SK-N-SH treated with all-trans-retinoic acid at 6 μM for 48 hours (cell line): ENCODE measurements around the gene LUZP1.

Source experiments
- ATAC-seq: fragments of 200-7000 bp; cut with Tn5 transposase; 3 replicates; pipeline ENCODE4 v1.9.1; 2020; ENCODE audit warnings: mild to moderate bottlenecking, moderate library complexity
- ARNTL ChIP-seq: fragments of 450-650 bp; formaldehyde crosslinking; IDR thresholded peaks from 2 replicates; pipeline ENCODE4 v1.5.0; 2020; ENCODE audit warnings: low read depth, mild to moderate bottlenecking, moderate library complexity, borderline replicate concordance
- BACH2 ChIP-seq: fragments of 250-450 bp; sonication (Bioruptor Pico); IDR thresholded peaks from 2 replicates; pipeline ENCODE4 v1.9.0; 2021; ENCODE audit warnings: mild to moderate bottlenecking, borderline replicate concordance
- CSDC2 ChIP-seq: fragments of 250-450 bp; sonication (Bioruptor Pico); IDR thresholded peaks from 2 replicates; pipeline ENCODE4 v1.5.0; 2020; ENCODE audit warnings: mild to moderate bottlenecking, moderate library complexity
- CSRNP3 ChIP-seq: fragments of 250-450 bp; sonication (Bioruptor Pico); IDR thresholded peaks from 2 replicates; pipeline ENCODE4 v1.5.1; 2021; ENCODE audit warnings: mild to moderate bottlenecking, moderate library complexity
- ESRRG ChIP-seq: fragments of 250-450 bp; sonication (Bioruptor Pico); IDR thresholded peaks from 2 replicates; pipeline ENCODE4 v1.6.1; 2021; ENCODE audit warnings: mild to moderate bottlenecking
- ISL1 ChIP-seq: fragments of 250-450 bp; sonication (Bioruptor Pico); IDR thresholded peaks from 2 replicates; pipeline ENCODE4 v2.1.2; 2022; ENCODE audit warnings: mild to moderate bottlenecking, moderate library complexity
- PATZ1 ChIP-seq: fragments of 250-450 bp; sonication (Bioruptor Pico); IDR thresholded peaks from 2 replicates; pipeline ENCODE4 v1.8.0; 2020; ENCODE audit warnings: mild to moderate bottlenecking, moderate library complexity, borderline replicate concordance
- PPARA ChIP-seq: fragments of 250-450 bp; sonication (Bioruptor Pico); IDR thresholded peaks from 2 replicates; pipeline ENCODE4 v1.5.0; 2020; ENCODE audit warnings: mild to moderate bottlenecking, borderline replicate concordance
- RARB ChIP-seq: fragments of 250-450 bp; sonication (Bioruptor Pico); IDR thresholded peaks from 2 replicates; pipeline ENCODE4 v1.8.0; 2021; ENCODE audit warnings: mild to moderate bottlenecking, moderate library complexity
- SNAI2 ChIP-seq: fragments of 250-450 bp; sonication (Bioruptor Pico); IDR thresholded peaks from 2 replicates; pipeline ENCODE4 v1.5.0; 2020; ENCODE audit warnings: mild to moderate bottlenecking, moderate library complexity
- TCF4 ChIP-seq: fragments of 250-450 bp; sonication (Bioruptor Pico); IDR thresholded peaks from 2 replicates; pipeline ENCODE4 v1.8.0; 2021; ENCODE audit warnings: mild to moderate bottlenecking, moderate library complexity, borderline replicate concordance
- TOX ChIP-seq: fragments of 250-450 bp; sonication (Bioruptor Pico); IDR thresholded peaks from 2 replicates; pipeline ENCODE4 v1.8.0; 2021; ENCODE audit warnings: mild to moderate bottlenecking, moderate library complexity, borderline replicate concordance
- ZC3H10 ChIP-seq: fragments of 250-450 bp; sonication (Bioruptor Pico); IDR thresholded peaks from 2 replicates; pipeline ENCODE4 v1.5.1; 2021; ENCODE audit warnings: mild to moderate bottlenecking, moderate library complexity
- ZFP3 ChIP-seq: fragments of 250-450 bp; sonication (Bioruptor Pico); IDR thresholded peaks from 2 replicates; pipeline ENCODE4 v1.5.0; 2020; ENCODE audit warnings: mild to moderate bottlenecking, moderate library complexity
- ZNF70 ChIP-seq: fragments of 450-650 bp; formaldehyde crosslinking; IDR thresholded peaks from 2 replicates; pipeline ENCODE4 v1.5.0; 2020; ENCODE audit warnings: mild to moderate bottlenecking, moderate library complexity
- ZNF8 ChIP-seq: fragments of 450-650 bp; formaldehyde crosslinking; IDR thresholded peaks from 2 replicates; pipeline ENCODE4 v1.5.0; 2020; ENCODE audit warnings: mild to moderate bottlenecking, moderate library complexity
- TF ChIP-seq, protein P1 (sequence below): fragments of 250-450 bp; sonication (Bioruptor Pico); IDR thresholded peaks from 2 replicates; pipeline ENCODE4 v1.5.1; 2020; ENCODE audit warnings: low read depth, mild to moderate bottlenecking, moderate library complexity
- TF ChIP-seq, protein P2 (sequence below): fragments of 250-450 bp; sonication (Bioruptor Pico); IDR thresholded peaks from 2 replicates; pipeline ENCODE4 v1.5.0; 2020; ENCODE audit warnings: mild to moderate bottlenecking, moderate library complexity

LUZP1 gene

DNA sequence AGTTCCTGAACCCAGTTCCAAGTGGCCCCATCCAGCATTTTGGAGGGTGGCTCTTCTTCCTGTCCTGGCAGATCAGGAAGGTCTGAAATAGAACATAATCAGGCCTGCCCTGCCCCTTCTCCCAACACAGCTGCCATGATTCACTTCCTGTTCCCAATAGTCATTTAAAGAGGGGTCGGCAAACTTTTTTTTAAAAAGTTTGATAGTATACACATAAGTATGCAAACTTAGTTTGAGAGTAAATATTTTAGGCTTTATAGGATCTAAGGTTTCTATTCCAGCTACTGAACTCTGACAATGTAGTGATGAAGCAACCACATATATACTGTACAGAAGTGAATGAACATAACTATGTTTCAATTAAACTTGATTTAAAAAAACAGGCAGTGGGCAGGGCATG lies 66.4 kb downstream of the LUZP1 start:
- peak; percentile 53 for ATAC-seq
- no peak for TF ChIP-seq ISL1 (CRISPR knock-in tag)
- no peak for TF ChIP-seq PATZ1 (CRISPR knock-in tag)
- no peak for TF ChIP-seq ZC3H10 (CRISPR knock-in tag)
- no peak for TF ChIP-seq BACH2 (CRISPR knock-in tag)
- TF ChIP-seq ESRRG = no peak
- TF ChIP-seq TCF4 (CRISPR knock-in tag) = no peak
- TF ChIP-seq TOX (CRISPR knock-in tag) = no peak
- TF ChIP-seq PPARA (CRISPR knock-in tag) = no peak
- no peak for TF ChIP-seq CSDC2 (CRISPR knock-in tag)

DNA sequence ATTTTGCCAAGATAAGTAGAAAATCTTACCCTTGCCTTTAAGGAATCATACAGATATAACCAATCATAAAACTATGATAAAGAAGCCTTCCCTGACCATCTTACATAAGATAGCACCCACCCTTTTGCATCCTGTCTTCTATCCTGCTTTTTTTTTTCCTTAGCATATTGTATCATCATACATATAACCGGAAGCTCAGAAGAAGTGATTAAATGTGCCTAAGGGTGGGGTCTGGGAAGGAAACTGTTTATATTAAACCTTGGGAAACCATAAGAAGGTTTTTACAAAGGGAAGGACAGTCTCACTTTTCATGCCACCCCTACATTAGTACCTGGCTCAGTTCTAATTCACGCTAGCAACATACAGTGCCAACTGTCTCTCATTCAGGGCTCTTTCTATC lies 66.8 kb downstream of the LUZP1 start:
- TF ChIP-seq ARNTL (CRISPR knock-in tag) = no peak
- TF ChIP-seq, protein P1, sequence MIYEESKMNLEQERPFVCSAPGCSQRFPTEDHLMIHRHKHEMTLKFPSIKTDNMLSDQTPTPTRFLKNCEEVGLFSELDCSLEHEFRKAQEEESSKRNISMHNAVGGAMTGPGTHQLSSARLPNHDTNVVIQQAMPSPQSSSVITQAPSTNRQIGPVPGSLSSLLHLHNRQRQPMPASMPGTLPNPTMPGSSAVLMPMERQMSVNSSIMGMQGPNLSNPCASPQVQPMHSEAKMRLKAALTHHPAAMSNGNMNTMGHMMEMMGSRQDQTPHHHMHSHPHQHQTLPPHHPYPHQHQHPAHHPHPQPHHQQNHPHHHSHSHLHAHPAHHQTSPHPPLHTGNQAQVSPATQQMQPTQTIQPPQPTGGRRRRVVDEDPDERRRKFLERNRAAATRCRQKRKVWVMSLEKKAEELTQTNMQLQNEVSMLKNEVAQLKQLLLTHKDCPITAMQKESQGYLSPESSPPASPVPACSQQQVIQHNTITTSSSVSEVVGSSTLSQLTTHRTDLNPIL (CRISPR knock-in tag) = no peak
- TF ChIP-seq, all 23 proteins: peak for 0
- ATAC-seq = no peak

DNA sequence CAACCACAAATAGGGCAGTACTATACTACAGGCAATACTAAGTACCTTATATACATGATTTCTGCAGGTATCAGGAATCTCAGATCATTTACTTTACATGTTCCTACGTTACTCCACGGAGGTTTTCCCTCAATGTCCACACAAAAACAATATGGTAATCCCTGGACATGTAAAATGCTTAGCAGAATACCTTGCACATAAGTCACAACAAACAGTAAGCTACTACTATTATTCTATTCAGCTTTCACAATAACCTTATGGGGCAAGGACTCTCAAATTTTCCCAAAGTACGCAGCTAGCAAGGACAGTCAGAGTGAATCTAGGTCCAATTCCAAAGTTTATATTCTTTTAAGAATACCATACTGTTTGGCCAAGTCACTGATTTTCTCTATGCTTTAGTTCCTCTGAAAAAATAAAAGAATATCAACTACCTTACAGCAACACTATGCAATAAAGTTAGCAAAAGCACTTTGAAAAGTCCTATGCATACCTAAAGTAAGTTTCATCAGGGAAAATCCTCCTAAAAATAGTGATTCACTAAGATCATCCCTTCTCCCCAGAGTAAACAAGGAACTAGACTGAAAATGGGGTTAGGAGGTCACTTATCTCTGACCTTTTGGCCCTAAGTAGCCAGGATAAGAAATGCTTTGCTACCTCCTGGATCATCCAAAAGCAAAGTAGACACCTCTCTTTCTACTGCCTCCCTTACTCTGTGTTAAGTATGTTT lies 67.4 kb downstream of the LUZP1 start:
- TF ChIP-seq CSRNP3 (CRISPR knock-in tag) = no peak
- TF ChIP-seq ISL1 (CRISPR knock-in tag) = no peak
- no peak for TF ChIP-seq ZNF70
- no peak for TF ChIP-seq CSDC2 (CRISPR knock-in tag)
- TF ChIP-seq, protein P2, sequence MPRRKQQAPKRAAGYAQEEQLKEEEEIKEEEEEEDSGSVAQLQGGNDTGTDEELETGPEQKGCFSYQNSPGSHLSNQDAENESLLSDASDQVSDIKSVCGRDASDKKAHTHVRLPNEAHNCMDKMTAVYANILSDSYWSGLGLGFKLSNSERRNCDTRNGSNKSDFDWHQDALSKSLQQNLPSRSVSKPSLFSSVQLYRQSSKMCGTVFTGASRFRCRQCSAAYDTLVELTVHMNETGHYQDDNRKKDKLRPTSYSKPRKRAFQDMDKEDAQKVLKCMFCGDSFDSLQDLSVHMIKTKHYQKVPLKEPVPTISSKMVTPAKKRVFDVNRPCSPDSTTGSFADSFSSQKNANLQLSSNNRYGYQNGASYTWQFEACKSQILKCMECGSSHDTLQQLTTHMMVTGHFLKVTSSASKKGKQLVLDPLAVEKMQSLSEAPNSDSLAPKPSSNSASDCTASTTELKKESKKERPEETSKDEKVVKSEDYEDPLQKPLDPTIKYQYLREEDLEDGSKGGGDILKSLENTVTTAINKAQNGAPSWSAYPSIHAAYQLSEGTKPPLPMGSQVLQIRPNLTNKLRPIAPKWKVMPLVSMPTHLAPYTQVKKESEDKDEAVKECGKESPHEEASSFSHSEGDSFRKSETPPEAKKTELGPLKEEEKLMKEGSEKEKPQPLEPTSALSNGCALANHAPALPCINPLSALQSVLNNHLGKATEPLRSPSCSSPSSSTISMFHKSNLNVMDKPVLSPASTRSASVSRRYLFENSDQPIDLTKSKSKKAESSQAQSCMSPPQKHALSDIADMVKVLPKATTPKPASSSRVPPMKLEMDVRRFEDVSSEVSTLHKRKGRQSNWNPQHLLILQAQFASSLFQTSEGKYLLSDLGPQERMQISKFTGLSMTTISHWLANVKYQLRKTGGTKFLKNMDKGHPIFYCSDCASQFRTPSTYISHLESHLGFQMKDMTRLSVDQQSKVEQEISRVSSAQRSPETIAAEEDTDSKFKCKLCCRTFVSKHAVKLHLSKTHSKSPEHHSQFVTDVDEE (CRISPR knock-in tag) = no peak
- no peak for TF ChIP-seq TOX (CRISPR knock-in tag)
- no peak for TF ChIP-seq ZNF8 (CRISPR knock-in tag)
- no peak for TF ChIP-seq ESRRG
- no peak for TF ChIP-seq ZFP3 (CRISPR knock-in tag)
- TF ChIP-seq, protein P1 (CRISPR knock-in tag) = no peak
- no peak for TF ChIP-seq RARB
- no peak for TF ChIP-seq TCF4 (CRISPR knock-in tag)
- TF ChIP-seq PPARA (CRISPR knock-in tag) = no peak
- no peak for TF ChIP-seq SNAI2 (CRISPR knock-in tag)
- 0 out of 3 replicates have a peak, but pooled peaks have one; percentile 7 for ATAC-seq
